HG02938 (cell line): ENCODE results near the gene WFDC1.
A peak's percentile ranks its signal among the peaks of the same experiment; 100 is the strongest.

Source experiments
- ATAC-seq: cut with Tn5 transposase; IDR thresholded peaks from one replicate; pipeline ENCODE4 v1.9.1; 2021; ENCODE audit warnings: mild to moderate bottlenecking, moderate library complexity; ENCODE audit not compliant: unreplicated experiment

Gene WFDC1

GRCh38 chr16:84294531-84295142, at the start of gene WFDC1:
TSS of gene WFDC1 (plus strand) at chr16:84294878. CDS start at chr16:84294972, 94 bp downstream.
- ATAC-seq, result no peak

DNA sequence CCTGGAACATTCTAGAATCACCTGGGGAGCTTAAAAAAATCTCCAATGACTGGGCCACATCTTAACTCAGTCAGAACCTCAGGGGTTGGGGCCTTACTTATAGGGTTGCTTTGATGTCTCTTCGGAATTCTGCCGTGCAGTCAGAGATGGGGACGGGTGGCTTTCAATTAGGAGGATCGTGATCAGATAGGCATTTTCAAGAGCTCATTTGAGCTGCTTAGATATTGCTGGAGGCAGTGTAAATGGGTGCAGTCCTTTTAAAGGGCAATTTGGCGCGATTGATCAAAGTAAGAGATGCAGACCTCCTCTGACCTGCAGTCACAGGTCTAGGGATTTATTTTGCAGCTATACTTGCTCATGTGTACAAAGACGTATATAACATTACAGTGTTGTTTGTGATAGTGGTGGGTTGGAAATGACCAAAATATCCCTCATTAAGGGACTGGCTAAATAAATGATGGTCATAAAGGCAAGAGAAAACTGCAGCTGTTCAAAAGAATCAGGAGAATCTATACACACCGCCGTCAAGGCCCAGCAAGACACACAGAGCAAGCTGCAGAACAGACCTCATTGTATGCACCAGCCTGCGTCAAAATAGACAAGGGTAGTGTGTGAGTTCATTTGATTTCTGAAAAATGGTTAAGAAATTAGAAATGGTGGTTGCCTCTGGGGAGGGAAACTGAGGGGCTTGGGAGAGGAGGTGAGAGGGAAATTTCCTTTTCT, 48.6 kb upstream of the WFDC1 start:
- no peak for ATAC-seq

DNA sequence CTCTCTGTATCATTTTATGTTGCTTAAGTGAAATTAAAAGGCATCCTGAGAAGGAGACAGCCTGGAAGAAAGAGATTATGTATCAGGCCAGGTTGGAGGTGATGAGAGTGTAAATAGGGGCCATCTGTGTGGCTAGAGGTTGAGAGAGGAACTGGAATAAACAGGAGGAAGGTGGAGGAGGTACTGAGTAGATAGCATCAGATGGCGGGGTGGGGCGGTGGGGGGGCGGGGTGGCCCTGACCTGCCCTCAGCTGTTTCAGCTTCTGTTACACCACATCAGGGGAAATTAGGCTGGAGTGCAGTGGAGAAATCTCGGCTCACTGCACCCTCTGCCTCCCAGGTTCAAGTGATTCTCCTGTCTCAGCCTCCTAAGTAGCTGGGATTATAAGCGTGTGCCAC, 48.0 kb upstream of the WFDC1 start:
- ATAC-seq, result no peak

DNA sequence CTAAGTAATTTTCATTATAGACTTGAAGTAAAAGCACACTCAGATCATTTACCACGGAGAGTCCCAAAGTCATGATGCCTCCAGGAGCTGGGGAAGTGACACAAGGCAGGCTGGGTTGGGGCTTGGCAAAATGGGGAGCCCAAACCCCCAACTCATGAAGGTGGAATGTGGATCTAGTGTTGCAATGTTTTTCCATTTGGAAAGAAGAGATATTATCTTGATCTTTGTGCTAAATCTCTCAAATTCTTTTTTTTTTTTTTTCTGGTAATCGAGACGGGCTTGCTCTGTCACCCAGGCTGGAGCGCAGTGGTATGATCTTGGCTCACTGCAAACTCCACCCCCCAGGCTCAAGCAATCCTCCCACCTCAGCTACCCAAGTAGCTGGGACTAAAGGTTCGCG, 47.3 kb upstream of the WFDC1 start:
- ATAC-seq, result no peak

- ATAC-seq, result no peak
Observed at GRCh38 chr16:84247844-84248243, 46.8 kb upstream of the WFDC1 start.

DNA sequence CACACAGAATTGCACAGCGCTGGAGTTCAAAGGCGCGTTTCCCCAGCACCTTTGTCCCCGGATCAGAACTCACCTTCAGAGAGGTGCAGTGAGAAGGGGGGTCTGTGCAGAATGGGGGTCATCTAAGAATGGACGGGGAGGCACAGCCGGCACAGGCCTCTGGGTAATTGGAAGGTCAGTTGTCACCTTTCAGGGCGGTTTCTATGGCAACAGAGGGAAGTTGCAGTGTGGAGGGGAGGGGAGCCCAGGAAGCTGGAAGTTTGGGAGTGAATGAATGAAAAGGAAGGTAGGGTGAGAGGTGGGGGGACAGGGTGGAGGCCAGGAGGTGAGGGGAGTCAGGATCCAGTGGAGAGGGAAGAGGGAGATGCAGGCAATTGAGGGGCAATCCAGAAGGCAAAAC, 42.5 kb upstream of the WFDC1 start:
- no peak for ATAC-seq

DNA sequence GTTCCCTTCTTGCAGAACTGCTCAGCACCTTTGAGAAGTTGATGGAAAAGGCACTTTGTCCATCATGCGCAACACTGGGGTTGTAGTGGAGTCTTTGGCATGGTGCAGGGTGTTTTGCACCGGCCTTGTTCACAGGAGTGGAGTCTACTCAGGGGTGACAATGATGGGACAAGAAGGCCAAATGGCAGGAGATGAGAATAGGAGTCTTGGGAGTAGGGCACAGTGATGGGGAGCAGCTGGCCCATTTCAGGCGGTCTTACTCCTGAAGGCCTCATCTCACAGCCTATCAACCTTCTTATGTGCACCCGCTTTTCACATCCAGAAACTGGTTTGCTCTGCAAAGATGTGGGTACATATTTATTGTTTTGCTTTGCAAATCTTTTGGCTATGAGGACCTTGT, 41.5 kb upstream of the WFDC1 start:
- no peak for ATAC-seq

DNA sequence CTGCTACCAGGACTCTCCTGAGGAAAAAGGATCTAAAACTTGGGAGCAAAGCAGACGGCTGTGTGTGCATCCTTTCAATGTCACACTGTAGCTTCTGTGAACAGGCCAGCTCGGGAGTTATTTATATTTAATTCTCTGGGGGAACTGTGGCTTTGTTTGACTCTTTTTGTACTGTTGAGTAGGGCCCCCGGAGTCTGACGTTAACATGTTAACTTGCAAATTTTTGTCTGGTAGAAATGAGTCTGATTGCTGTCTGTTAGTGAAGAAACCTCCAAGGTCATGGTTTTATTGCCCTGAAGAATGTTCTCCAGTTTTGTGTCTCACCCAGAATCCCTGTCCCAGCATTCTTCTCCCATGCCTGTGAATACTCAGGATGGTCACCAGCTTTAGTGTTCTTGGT, 40.6 kb upstream of the WFDC1 start:
- no peak for ATAC-seq

DNA sequence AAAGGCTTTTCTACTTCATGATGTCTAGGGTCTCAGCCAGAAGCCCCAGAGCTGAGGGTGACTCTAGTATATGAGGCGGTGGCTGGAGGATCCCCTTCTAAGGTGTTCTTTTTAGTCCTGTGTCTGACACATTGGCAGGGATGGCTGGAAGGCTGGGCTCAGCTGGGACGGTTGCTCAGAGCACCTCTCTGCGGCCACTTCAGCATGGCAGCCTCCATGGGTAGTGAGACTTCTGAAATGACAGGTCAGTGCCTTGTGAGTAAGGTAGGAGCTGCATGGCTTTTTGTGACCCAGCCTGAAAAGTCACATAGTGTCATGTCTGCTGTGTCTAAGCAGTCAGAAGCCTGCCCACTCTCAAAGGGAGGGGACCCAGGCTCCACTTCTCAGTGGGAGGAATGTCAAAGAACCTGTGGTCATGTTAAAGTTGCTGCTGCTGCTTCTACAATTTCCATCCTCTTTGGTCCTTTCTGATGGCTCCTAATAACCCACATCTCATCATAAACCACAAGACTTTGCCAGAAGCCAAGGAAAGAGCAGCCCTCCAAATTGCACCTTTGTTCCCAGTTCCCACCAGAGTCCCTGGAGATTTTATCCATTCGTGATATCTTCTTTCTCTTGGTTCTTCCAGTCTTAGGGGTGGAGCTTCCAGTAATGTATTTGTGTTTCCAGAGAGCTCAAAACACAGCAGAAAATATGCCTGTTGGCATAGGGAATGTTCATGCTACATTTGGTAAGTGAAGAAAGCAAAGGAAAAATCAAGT, 39.4 kb upstream of the WFDC1 start:
- no peak for ATAC-seq

- ATAC-seq, result no peak
Observed at GRCh38 chr16:84258266-84258665, 36.4 kb upstream of the WFDC1 start.

DNA sequence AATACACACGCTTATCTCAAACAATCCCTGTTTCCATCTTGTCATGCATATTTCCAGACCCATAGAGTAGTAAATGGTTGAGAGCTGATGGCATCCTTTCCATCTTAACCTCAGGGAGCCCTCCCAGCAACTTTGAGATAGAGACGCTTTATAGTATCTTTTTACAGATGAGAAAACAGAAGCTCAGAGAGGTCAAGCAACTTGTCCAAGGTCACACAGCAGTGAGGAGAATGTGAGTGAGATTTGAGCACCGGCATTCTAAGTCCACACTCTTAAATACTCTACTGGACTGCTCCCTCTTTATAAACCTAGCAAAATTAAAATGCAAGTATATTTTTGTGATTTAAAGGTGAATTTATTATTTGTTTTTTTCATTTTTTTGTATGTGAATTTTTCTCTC, 35.0 kb upstream of the WFDC1 start:
- ATAC-seq, result no peak

DNA sequence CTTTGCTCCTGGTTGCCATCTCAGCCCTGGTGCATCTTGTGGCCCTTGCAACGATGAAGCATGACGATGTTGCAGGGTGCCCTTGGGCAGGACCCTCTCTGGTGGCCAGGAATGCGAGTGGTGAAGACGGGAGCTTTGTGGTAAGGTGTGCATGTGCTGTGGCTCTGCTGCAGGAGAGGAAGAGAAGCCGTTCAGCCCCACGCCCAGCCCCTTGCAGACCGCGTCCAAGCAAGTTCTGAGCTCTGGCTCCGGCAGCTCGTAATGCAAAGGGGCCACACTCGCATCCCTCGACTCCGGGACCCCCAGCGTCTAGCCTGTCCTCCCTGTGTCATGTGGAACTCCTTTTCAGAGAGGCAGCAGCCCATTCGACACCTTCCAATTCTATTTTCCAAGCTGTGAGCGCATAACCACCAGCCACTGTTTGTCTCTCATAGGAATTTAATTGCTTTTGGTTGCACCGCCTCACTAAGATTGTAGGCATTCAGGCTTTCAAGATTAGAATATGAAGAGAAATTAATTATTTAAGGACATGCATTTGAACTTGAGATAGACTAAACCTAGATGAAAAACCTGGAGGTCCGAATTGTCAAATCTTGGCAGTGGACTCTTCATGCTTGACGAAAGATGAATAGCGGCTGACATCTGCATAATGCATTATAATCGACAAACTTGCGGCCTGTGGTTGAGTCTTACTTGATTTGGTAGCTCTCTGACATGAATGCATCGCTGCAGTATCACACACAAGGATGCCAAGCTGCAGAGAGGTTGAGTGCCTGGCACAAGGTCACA, 33.7 kb upstream of the WFDC1 start:
- ATAC-seq, result no peak

GRCh38 chr16:84262031-84262430, 32.6 kb upstream of the WFDC1 start:
- no peak for ATAC-seq

DNA sequence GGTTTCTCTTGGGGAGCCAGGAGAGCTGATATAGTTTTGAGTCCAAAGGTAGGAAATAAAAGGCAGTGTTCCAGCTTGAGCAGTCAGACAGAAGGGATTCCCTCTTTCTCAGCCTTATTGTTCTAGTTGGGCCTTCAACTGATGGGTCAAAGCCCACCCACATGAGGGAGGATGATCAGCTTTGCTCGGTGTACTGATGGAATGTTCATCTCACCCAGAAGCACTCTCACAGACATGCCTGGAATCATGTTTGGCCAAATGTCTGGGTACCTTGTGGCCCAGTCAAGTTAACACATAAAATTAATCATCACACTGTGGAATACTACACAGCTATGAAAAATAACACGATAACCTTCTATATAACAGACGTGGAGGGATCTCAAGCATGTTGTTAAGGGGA, 31.7 kb upstream of the WFDC1 start:
- ATAC-seq, result no peak

- peak; percentile 59 for ATAC-seq
Observed at GRCh38 chr16:84266451-84266850, 28.2 kb upstream of the WFDC1 start.

DNA sequence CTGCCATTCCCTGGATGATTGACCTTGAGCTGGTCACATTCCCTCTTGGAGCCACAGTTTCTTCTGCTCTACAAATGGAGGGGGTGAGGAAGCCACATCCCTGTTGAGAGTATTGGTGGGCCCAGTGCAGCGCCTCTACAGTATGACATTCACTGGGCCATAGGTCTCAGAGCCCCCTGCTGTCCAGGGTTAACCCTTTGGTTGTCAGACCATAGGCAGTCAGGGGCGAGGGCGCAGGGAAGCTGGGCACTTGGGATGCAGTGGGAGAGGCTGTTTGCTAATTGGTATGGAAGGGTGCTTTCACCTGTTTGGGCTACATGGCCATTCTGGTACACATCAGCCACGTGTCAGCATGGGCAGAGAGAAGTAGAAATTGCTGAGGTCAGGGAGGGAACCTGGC, 27.3 kb upstream of the WFDC1 start:
- no peak for ATAC-seq

- ATAC-seq, result no peak
Observed at GRCh38 chr16:84268291-84269040, 26.2 kb upstream of the WFDC1 start.

DNA sequence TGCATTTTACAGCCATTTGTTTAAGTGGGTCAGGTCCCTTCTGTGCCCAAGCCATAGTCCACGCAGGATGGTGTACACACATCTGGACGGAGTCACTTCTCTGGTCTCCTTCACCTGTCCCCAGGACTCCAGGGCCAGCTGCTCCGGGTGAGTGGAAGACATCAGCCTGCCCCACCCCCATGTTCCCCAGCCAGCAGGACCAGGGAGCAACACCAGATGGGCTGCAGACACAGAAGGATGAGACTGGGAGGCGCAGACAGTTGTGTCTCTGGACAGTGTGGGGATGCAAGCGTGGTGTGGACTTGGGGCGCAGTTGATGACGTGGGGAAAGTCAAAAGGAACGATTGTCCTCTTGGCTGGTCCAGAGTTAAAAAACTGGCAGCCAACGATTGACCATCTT, 24.6 kb upstream of the WFDC1 start:
- no peak for ATAC-seq

DNA sequence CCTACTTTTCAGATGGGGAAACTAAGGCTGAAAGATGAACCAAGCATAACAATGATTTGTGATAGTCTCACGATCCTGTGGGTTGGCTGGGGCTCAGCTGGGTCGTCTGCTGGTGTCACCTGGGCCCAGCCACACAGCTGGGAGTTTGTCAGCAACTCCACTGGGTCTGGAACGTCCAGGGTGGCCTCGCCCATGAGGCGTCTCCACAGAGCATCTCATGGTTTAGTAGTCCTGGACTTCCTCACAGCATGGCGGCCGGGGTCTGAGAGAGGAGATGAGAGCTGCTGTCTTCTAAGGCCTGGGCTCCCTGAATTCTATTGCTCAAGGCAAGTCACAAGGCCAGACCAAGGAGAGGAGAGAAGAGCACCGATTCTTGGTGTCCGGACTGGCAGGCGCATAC, 24.1 kb upstream of the WFDC1 start:
- ATAC-seq, result no peak

DNA sequence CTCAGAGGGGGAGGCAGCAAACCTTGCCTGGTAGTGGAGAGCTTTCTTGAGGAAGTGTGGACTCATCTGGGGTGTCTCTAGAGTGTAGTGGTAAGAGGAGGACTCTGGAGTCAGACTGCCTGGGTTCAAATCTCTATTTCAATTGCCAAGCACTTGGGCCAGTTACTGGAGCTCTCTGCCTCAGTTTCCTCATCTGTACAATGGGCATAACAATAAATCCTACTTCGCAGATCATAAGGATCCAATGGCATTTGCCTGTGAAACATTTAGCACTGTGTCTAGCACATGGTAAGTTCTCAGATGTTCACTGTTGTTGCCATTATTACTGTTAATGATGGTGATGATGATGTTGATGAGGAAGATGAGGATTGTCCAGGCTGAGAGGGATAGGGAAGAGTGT, 23.6 kb upstream of the WFDC1 start:
- ATAC-seq, result no peak

GRCh38 chr16:84271866-84272265, 22.8 kb upstream of the WFDC1 start:
- ATAC-seq, result no peak
